Activated CD8-positive, alpha-beta memory T cell treated with anti-CD3 and anti-CD28 coated beads, Interleukin-2, amount 10 ng/mL, durations not matched to agents 7 days and 5 days (primary cell): ENCODE data around the gene PILRA. TPM values are rescaled to one million over a fixed set of nuclear protein-coding genes. Genes with fewer than 3 reads are reported as not detected.
"Not testable (repeated sequence)": the region's sequence is repeated elsewhere in the genome, so short reads cannot be mapped to it uniquely, and the experiment has no call there.

Source experiments
- ATAC-seq: fragments of 150-1000 bp; cut with Tn5 transposase; one replicate; pipeline ENCODE4 v1.10.0; 2021; ENCODE audit warnings: moderate library complexity
- CTCF ChIA-PET: fragments of 350-600 bp; sonication (Branson Sonifier 250); formaldehyde crosslinking; loops from one replicate; lab custom pipeline; 2021; ENCODE audit warnings: antibody characterized with exemption; lab: Charles Lee
- DNase-seq: peaks from one replicate; pipeline ENCODE4 v3.0.0-alpha.2; 2020
- H3K27ac Mint-ChIP-seq: one replicate; pipeline ENCODE4 v1.8.0; 2021; ENCODE audit warnings: mild to moderate bottlenecking, mixed read lengths
- H3K27me3 Mint-ChIP-seq: one replicate; pipeline ENCODE4 v1.8.0; 2021; ENCODE audit warnings: mixed read lengths
- H3K36me3 Mint-ChIP-seq: one replicate; pipeline ENCODE4 v1.8.0; 2021; ENCODE audit warnings: mild to moderate bottlenecking, mixed read lengths
- H3K4me1 Mint-ChIP-seq: one replicate; pipeline ENCODE4 v1.8.0; 2021; ENCODE audit warnings: mixed read lengths
- H3K4me3 Mint-ChIP-seq: one replicate; pipeline ENCODE4 v1.8.0; 2021; ENCODE audit warnings: mild to moderate bottlenecking, moderate library complexity, mixed read lengths
- H3K9me3 Mint-ChIP-seq: one replicate; pipeline ENCODE4 v1.8.0; 2022; ENCODE audit warnings: low read depth, mixed read lengths
- total RNA-seq, 2 experiments: library from RNA; stranded (reverse); gene quantifications; one replicate each; pipeline ENCODE4 v1.2.3, GENCODE V29; 2021

The PILRA gene
- total RNA-seq, 2 experiments from 2014 or later, result 1.3 to 3.4 TPM

- peak; percentile 43 for ATAC-seq
- not testable (repeated sequence) for DNase-seq, H3K36me3 Mint-ChIP-seq, H3K4me3 Mint-ChIP-seq, H3K9me3 Mint-ChIP-seq, H3K27me3 Mint-ChIP-seq
- CTCF ChIA-PET, result interaction anchor here (0.7 to 3.1 kb wide), 12 partner anchors 8 to 240 kb away, joined by 3 to 17 read pairs (median 3); partner anchors contain the start of gene ZCWPW1
- H3K4me1 Mint-ChIP-seq, result peaks cover 32% of the 10 kb centered on the region
- peak overlapping the region; percentile 80 for H3K27ac Mint-ChIP-seq
Observed at GRCh38 chr7:100373870-100374598, 747 bp downstream of the PILRA start.

DNA sequence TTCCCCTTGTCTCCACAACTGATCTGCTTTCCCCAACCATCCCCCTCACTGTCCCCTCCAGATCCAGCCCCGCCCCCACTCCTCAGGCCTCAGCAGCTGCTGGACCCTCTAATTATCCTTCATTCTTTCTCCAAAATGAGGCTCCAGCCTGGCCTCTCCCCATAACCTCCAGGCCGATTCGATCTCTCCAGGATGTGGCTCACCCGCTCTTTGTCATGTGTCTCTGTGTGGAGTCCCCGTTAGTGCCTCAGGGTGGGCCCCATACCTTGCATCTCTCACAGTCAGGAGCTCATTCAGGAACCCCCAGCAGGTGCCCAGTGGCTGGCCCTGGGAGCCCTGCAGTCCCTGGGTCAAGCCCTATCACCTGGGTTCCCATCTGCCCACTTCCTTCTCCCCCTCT, 1.3 kb downstream of the PILRA start:
- Mint-ChIP-seq H3K4me3 (no peak overlapping the region), H3K4me1 (peaks cover 29% of the 10 kb centered on the region), H3K27me3 (no peaks in the 10 kb centered on the region), H3K27ac (peak overlapping the region; percentile 80), H3K9me3 (no peaks in the 10 kb centered on the region), H3K36me3 (peaks cover 1% of the 10 kb centered on the region)
- CTCF ChIA-PET, result interaction anchor here (0.7 to 3.1 kb wide), 11 partner anchors 9 to 241 kb away, joined by 3 to 17 read pairs (median 3); partner anchors contain the start of gene ZCWPW1
- peak; percentile 75 for DNase-seq
- peak; percentile 80 for ATAC-seq

DNA sequence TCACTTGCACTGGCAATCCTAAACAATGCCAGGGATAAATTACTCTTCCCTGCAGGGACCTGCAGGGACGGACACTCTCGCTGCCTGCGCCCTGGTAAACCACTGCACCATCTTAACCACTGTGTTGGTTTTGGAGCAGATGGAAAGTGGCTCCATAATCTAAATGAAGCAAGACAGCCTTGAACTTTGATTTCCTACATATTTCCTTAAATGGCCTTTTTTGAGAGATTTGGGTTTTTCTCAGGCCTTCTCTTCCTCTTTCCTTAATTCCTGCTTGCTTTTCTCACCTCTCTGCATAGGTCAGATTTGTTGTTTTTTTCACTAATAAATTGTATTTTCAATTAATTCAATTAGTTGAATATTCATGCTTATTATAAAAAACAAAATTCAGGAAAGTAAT, 2.8 kb downstream of the PILRA start:
- H3K4me3 Mint-ChIP-seq, result no peak overlapping the region
- ATAC-seq (no peak), DNase-seq (no peak)
- H3K9me3 Mint-ChIP-seq, result no peaks in the 10 kb centered on the region
- H3K4me1 Mint-ChIP-seq, result peaks cover 29% of the 10 kb centered on the region
- no peak overlapping the region for H3K27ac Mint-ChIP-seq
- peaks cover 1% of the 10 kb centered on the region for H3K36me3 Mint-ChIP-seq
- CTCF ChIA-PET, result interaction anchor here (3.1 kb wide), 1 partner anchor 32 kb away, joined by 17 read pairs; no protein-coding TSS in a partner anchor
- H3K27me3 Mint-ChIP-seq, result no peaks in the 10 kb centered on the region

GRCh38 chr7:100378114-100378755, 4.9 kb downstream of the PILRA start:
- CTCF ChIA-PET, result no interaction called here
- no peak overlapping the region for H3K27ac Mint-ChIP-seq

DNA sequence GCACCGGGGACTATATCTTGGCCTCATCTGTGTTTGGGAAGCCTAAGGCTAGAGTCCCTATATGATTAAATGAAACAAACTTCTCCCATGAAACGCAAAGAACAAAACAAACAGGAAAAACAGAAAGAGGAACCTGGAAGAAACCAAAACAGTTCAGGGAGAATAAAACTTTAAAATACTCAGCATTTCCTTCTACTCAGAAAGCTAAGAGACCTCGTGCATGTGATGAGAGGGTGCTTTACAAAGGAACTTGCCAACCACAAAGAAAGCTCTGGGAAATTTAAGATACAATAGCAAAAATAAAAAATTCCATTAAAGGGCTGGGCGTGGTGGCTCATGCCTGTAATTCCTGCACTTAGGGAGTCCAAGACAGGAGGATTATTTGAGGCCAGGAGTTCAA, 6.9 kb downstream of the PILRA start:
- CTCF ChIA-PET, result interaction anchor here (1.2 to 1.4 kb wide), 2 partner anchors 28 to 247 kb away, joined by 4 read pairs; no protein-coding TSS in a partner anchor
- peaks cover 1% of the 10 kb centered on the region for H3K36me3 Mint-ChIP-seq
- ATAC-seq, result no peak
- no peak overlapping the region for H3K27ac Mint-ChIP-seq
- no peaks in the 10 kb centered on the region for H3K9me3 Mint-ChIP-seq
- no peak overlapping the region for H3K4me3 Mint-ChIP-seq
- DNase-seq, result no peak
- peaks cover 13% of the 10 kb centered on the region for H3K4me1 Mint-ChIP-seq
- peaks cover 15% of the 10 kb centered on the region for H3K27me3 Mint-ChIP-seq

More at GRCh38 chr7:100378114-100378755, 4.9 kb downstream of the PILRA start:
- ATAC-seq, result no peak
- Mint-ChIP-seq H3K36me3 (peaks cover 1% of the 10 kb centered on the region), H3K4me1 (peaks cover 22% of the 10 kb centered on the region), H3K27me3 (peaks cover 6% of the 10 kb centered on the region), H3K9me3 (no peaks in the 10 kb centered on the region), H3K4me3 (no peak overlapping the region)
- no peak for DNase-seq

DNA sequence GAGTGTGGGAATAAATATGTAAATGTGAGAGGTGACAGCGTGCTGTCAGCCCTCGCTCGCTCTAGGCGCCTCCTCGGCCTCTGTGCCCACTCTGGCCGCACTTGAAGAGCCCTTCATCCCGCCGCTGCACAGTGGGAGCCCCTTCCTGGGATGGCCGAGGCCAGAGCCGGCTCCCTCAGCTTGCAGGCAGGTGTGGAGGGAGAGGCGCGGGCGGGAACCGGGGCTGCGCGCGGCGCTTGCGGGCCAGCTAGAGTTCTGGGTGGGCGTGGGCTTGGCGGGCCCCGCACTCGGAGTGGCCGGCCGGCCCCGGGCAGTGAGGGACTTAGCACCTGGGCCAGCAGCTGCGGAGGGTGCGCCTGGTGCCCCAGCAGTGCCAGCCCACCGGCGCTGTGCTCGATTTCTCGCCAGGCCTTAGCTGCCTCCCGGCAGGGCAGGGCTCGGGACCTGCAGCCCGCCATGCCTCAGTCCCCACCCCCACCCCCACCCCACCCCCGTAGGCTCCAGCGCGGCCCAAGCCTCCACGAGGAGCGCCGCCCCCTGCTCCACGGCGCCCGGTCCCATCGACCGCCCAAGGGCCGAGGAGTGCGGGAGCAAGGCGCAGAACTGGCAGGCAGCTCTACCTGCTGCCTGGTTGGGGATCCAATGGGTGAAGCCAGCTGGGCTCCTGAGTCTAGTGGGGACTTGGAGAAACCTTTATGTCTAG, 8.4 kb downstream of the PILRA start:
- not testable (repeated sequence) for H3K9me3 Mint-ChIP-seq, H3K36me3 Mint-ChIP-seq, DNase-seq, H3K27ac Mint-ChIP-seq, ATAC-seq, H3K4me3 Mint-ChIP-seq
- CTCF ChIA-PET, result interaction anchor here (0.9 to 3.9 kb wide), 3 partner anchors 8 to 26 kb away, joined by 3 to 24 read pairs (median 4); no protein-coding TSS in a partner anchor
- Mint-ChIP-seq H3K27me3 (peaks cover 15% of the 10 kb centered on the region), H3K4me1 (peaks cover 11% of the 10 kb centered on the region)

DNA sequence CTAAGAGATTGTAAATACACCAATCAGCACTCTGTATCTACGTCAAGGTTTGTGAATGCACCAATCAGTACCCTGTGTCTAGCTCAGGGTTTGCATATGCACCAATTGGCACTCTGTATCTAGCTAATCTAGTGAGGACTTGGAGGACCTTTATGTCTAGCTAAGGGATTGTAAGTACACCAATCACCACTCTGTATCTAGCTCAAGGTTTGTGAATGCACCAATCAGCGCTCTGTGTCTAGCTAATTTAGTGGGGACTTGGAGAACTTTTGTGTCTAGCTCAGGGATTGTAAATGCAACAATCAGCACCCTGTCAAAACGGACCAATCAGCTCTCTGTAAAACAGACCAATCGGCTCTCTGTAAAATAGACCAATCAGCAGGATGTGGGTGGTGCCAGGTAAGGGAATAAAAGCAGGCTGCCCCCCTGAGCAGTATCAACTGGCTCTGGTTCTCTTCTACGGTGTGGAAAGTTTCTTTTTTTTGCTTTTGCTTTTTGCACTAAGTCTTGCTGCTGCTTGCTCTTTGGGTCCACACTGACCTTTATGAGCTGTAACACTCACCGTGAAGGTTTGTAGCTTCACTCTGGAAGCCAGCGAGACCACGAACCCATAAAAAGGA, 9.1 kb downstream of the PILRA start:
- peak; percentile 36 for ATAC-seq
- Mint-ChIP-seq H3K27me3 (peaks cover 15% of the 10 kb centered on the region), H3K4me1 (peaks cover 11% of the 10 kb centered on the region)
- not testable (repeated sequence) for H3K36me3 Mint-ChIP-seq, H3K4me3 Mint-ChIP-seq, H3K27ac Mint-ChIP-seq, DNase-seq, H3K9me3 Mint-ChIP-seq
- CTCF ChIA-PET, result interaction anchor here (0.6 to 3.9 kb wide), 5 partner anchors 8 to 157 kb away, joined by 3 to 24 read pairs (median 3); partner anchors contain the start of gene AGFG2

GRCh38 chr7:100384628-100385294, 11.5 kb downstream of the PILRA start:
- Mint-ChIP-seq H3K4me3 (no peak overlapping the region), H3K36me3 (no peaks in the 10 kb centered on the region), H3K27ac (no peak overlapping the region), H3K27me3 (peaks cover 26% of the 10 kb centered on the region), H3K9me3 (no peaks in the 10 kb centered on the region), H3K4me1 (peaks cover 11% of the 10 kb centered on the region)
- CTCF ChIA-PET, result interaction anchor here (3.9 kb wide), 1 partner anchor 22 kb away, joined by 24 read pairs; no protein-coding TSS in a partner anchor
- DNase-seq (no peak), ATAC-seq (no peak)

GRCh38 chr7:100386940-100387339, 13.7 kb downstream of the PILRA start:
- no peaks in the 10 kb centered on the region for H3K36me3 Mint-ChIP-seq
- H3K4me1 Mint-ChIP-seq, result peaks cover 11% of the 10 kb centered on the region
- ATAC-seq (no peak), DNase-seq (no peak)
- no peak overlapping the region for H3K4me3 Mint-ChIP-seq
- H3K27me3 Mint-ChIP-seq, result peaks cover 38% of the 10 kb centered on the region
- H3K27ac Mint-ChIP-seq, result no peak overlapping the region
- no peaks in the 10 kb centered on the region for H3K9me3 Mint-ChIP-seq
- CTCF ChIA-PET, result interaction anchor here (1.2 to 3.3 kb wide), 2 partner anchors 16 to 20 kb away, joined by 3 to 9 read pairs; no protein-coding TSS in a partner anchor

GRCh38 chr7:100387695-100388094, 14.4 kb downstream of the PILRA start:
- DNase-seq (no peak), ATAC-seq (no peak)
- H3K9me3 Mint-ChIP-seq, result no peaks in the 10 kb centered on the region
- no peak overlapping the region for H3K4me3 Mint-ChIP-seq
- H3K27ac Mint-ChIP-seq, result no peak overlapping the region
- CTCF ChIA-PET, result interaction anchor here (0.5 to 3.3 kb wide), 4 partner anchors 13 to 45 kb away, joined by 3 to 9 read pairs (median 3); no protein-coding TSS in a partner anchor
- no peaks in the 10 kb centered on the region for H3K36me3 Mint-ChIP-seq
- H3K27me3 Mint-ChIP-seq, result peaks cover 44% of the 10 kb centered on the region
- H3K4me1 Mint-ChIP-seq, result peaks cover 5% of the 10 kb centered on the region

DNA sequence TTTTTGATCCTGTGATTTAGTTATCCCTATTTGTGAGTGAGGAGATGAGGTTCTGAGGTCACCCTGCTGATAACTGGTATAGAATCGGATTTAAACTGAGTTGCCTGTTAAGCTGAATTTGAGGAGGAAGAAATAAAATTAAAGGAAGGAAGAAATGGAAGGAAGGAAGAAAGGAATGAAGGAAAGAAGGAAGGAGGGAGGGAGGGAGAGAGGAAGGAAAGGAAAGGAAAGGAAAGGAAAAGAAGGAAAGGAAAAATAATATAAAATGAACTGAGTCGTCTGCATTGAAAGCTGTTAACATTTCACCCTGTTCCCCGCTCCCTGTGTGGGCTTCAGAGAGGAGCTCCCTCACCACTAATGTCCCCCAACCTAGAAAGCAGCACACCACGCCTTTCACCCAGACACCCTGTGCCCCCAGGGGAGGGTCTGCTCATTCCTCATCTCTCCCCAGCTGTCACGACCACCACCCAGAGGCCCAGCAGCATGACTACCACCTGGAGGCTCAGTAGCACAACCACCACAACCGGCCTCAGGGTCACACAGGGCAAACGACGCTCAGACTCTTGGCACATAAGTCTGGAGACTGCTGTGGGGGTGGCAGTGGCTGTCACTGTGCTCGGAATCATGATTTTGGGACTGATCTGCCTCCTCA, 16.3 kb downstream of the PILRA start:
- CTCF ChIA-PET, result interaction anchor here (0.9 to 3.3 kb wide), 2 partner anchors 13 to 18 kb away, joined by 4 to 9 read pairs; no protein-coding TSS in a partner anchor
- H3K4me3 Mint-ChIP-seq, result no peak overlapping the region
- ATAC-seq (no peak), DNase-seq (no peak)
- H3K9me3 Mint-ChIP-seq, result no peaks in the 10 kb centered on the region
- H3K36me3 Mint-ChIP-seq, result no peaks in the 10 kb centered on the region
- H3K27ac Mint-ChIP-seq, result no peak overlapping the region
- peaks cover 42% of the 10 kb centered on the region for H3K27me3 Mint-ChIP-seq
- peaks cover 5% of the 10 kb centered on the region for H3K4me1 Mint-ChIP-seq
